HepG2 (cell line): ENCODE data around the gene MAPK7.

Experiments used
- KLF16 ChIP-seq, 2 experiments: sonication (generic) in 1 of 2; formaldehyde crosslinking in 1 of 2; IDR thresholded peaks; 2 replicates each; pipeline versions ENCODE4 v1.6.1 to v1.8.0; 2016 to 2023; ENCODE audit warnings: missing genetic modification reagents in 2 of 2, missing compliant biosample characterization in 1 of 2
- MYC ChIP-seq: sonication (generic); formaldehyde crosslinking; IDR thresholded peaks from 2 replicates; pipeline ENCODE4 v1.9.0; 2021; ENCODE audit warnings: missing genetic modification reagents, borderline replicate concordance
- PREB ChIP-seq: sonication (generic); formaldehyde crosslinking; IDR thresholded peaks from 2 replicates; pipeline ENCODE4 v1.4.0; 2020; ENCODE audit warnings: missing genetic modification reagents
- RFX5 ChIP-seq: IDR thresholded peaks from 2 replicates; pipeline ENCODE4 v1.6.1; 2011; ENCODE audit warnings: low read depth, low read length, improper control_type of control experiment
- SETDB1 ChIP-seq: sonication (generic); formaldehyde crosslinking; IDR thresholded peaks from 2 replicates; pipeline ENCODE4 v1.5.1; 2020; ENCODE audit warnings: missing genetic modification reagents, mild to moderate bottlenecking, borderline replicate concordance
- SIN3A ChIP-seq: IDR thresholded peaks from 2 replicates; pipeline ENCODE4 v1.6.1; 2011; ENCODE audit warnings: low read depth, mild to moderate bottlenecking, control low read depth, low read length, borderline replicate concordance
- YY1 ChIP-seq: IDR thresholded peaks from 2 replicates; pipeline ENCODE4 v1.6.1; 2011; ENCODE audit warnings: low read length, low read depth, moderate library complexity, mild to moderate bottlenecking; ENCODE audit not compliant: insufficient read depth, insufficient replicate concordance
- ZNF124 ChIP-seq: sonication (generic); formaldehyde crosslinking; IDR thresholded peaks from 2 replicates; pipeline ENCODE4 v1.4.0; 2020; ENCODE audit warnings: missing genetic modification reagents
- ZNF660 ChIP-seq: sonication (generic); formaldehyde crosslinking; IDR thresholded peaks from 2 replicates; pipeline ENCODE4 v1.5.1; 2020; ENCODE audit warnings: mild to moderate bottlenecking, low read depth, missing genetic modification reagents, borderline replicate concordance
- ZNF841 ChIP-seq: sonication (generic); formaldehyde crosslinking; IDR thresholded peaks from 2 replicates; pipeline ENCODE4 v1.8.1; 2023; ENCODE audit warnings: missing genetic modification reagents, borderline replicate concordance
- TF ChIP-seq, protein P1 (sequence below): sonication (generic); formaldehyde crosslinking; IDR thresholded peaks from 2 replicates; pipeline ENCODE4 v1.5.0; 2020; ENCODE audit warnings: mild to moderate bottlenecking, missing genetic modification reagents, moderate library complexity
- TF ChIP-seq, protein P2 (sequence below): IDR thresholded peaks from 2 replicates; pipeline ENCODE4 v1.6.1; 2016; ENCODE audit warnings: low read depth

DNA sequence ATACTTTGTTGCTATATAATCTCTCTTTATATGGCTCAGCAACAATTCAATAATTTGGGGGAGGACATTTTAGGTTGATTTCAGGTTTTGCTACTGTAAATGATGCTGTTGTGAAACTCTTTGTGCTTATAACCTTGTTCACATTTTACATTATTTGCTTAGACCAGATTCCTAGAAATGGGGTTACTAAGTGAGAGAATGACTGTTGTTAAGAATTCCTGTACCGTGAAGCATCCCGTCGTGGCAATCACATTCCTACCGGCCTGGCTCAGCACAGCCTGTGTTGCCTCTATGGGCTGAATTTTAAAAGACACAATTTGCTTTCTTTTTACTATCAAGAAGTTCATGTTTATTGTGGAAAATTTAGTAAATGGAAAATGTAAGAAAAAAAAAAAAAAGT is 47.2 kb upstream of the MAPK7 start:
- TF ChIP-seq ZNF841 (no peak), PREB (CRISPR knock-in tag) (no peak), KLF16 (CRISPR knock-in tag; IDR thresholded peaks at IDR 0.05) (no peak), ZNF124 (CRISPR knock-in tag) (no peak), SIN3A (no peak), YY1 (no peak), RFX5 (no peak), ZNF660 (CRISPR knock-in tag) (no peak), SETDB1 (CRISPR knock-in tag) (no peak), MYC (CRISPR knock-in tag) (no peak)
- TF ChIP-seq, protein P1, sequence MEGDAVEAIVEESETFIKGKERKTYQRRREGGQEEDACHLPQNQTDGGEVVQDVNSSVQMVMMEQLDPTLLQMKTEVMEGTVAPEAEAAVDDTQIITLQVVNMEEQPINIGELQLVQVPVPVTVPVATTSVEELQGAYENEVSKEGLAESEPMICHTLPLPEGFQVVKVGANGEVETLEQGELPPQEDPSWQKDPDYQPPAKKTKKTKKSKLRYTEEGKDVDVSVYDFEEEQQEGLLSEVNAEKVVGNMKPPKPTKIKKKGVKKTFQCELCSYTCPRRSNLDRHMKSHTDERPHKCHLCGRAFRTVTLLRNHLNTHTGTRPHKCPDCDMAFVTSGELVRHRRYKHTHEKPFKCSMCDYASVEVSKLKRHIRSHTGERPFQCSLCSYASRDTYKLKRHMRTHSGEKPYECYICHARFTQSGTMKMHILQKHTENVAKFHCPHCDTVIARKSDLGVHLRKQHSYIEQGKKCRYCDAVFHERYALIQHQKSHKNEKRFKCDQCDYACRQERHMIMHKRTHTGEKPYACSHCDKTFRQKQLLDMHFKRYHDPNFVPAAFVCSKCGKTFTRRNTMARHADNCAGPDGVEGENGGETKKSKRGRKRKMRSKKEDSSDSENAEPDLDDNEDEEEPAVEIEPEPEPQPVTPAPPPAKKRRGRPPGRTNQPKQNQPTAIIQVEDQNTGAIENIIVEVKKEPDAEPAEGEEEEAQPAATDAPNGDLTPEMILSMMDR = no peak
- TF ChIP-seq, protein P2, sequence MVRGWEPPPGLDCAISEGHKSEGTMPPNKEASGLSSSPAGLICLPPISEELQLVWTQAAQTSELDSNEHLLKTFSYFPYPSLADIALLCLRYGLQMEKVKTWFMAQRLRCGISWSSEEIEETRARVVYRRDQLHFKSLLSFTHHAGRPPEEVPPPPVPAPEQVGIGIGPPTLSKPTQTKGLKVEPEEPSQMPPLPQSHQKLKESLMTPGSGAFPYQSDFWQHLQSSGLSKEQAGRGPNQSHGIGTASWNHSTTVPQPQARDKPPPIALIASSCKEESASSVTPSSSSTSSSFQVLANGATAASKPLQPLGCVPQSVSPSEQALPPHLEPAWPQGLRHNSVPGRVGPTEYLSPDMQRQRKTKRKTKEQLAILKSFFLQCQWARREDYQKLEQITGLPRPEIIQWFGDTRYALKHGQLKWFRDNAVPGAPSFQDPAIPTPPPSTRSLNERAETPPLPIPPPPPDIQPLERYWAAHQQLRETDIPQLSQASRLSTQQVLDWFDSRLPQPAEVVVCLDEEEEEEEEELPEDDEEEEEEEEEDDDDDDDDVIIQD (CRISPR knock-in tag) = no peak
